ENCODE measurements around the gene CHSY1.

The CHSY1 gene

DNA sequence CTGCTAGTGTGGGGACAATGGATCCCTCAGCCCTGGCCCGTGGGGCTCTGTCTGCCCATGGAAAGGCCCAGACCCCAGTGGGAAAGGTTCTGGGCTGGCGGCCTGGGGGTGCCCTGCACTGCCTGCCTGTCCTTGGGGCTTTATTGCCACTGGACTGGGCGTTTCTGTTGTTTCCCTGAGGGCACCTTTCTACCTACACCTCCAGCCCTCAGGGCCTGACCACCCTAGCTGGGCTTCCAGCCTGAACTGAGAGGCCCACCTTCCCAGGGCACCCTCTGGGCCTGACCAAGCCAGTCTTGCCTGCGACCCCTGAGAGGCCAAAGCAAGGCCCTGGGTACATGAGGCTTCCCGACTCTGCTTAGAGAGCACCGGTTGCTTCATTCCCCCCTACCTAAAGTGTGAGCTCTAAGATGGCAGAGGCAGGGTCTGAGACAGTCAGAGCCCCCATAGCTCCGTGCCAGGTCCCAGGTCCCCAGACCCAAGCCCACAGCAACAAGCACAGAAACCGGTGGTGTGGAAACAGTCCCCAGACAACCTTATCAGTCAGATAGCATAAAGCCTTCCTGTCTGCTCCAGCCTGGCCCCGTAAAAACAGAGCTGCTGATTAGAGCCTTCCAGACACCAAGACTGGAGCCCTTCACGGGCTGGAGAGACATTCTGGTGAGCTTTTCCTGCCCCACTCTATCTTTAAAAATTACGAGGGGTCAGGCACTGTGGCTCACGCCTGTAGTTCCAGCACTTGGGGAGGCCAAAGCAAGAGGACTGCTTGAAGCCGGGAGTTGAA is 102.8 kb downstream of the CHSY1 start:
- no peak for DNase-seq

DNA sequence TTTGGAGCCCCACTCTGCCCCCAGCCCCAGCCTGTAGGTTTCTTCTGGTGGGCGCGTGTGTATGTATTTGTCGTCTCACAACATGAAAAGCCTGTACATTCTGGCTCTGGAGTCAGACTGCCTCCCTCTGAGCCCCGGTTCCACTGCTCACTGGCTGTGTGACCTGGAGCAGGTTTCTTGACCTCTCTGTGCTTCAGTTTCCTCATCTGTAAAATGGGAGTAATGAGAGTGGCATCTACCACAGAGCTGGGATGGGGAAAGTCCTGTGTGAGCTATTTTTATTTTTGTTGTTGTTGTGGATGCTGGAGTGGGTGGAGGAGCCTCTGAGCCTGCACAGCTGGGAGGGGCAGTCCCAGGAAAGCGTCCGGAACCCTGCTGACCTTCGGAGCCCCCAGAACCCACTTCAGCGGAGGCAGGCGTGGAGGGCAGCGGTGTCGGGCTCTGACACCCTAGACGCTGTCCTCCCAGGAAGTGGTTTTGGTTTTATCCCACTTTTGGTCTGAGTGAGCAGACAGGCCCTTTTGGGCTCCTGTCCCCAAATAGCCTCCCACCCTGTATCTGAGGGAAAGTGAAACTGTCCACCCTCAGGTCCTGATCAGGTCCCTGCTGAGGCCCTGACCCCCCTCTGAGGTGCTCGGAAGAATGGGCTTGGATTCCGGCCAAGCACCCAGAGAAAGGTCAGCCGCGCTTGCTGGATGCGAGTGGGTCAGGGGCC is 103.5 kb downstream of the CHSY1 start:
- DNase-seq: no peak

DNA sequence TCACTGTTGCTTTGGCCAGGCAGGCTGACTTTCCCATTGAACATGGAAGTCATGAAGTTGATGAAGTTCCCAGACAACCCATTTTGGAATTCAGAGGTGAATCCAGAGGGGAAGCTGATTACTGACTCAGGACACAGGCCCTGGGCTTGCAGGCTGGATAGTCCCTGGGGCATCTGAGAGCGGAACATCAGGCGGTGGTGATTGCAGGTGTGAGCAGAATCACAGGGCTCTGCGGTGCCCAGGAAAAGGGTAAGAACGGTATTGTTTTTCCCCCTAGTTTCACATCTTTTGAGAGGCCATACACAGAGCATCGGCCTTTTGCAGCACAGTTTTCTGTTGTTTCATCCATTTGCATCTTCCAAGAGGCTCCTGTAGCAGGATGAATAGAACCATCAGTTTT is 104.7 kb downstream of the CHSY1 start:
- DNase-seq: no peak

DNA sequence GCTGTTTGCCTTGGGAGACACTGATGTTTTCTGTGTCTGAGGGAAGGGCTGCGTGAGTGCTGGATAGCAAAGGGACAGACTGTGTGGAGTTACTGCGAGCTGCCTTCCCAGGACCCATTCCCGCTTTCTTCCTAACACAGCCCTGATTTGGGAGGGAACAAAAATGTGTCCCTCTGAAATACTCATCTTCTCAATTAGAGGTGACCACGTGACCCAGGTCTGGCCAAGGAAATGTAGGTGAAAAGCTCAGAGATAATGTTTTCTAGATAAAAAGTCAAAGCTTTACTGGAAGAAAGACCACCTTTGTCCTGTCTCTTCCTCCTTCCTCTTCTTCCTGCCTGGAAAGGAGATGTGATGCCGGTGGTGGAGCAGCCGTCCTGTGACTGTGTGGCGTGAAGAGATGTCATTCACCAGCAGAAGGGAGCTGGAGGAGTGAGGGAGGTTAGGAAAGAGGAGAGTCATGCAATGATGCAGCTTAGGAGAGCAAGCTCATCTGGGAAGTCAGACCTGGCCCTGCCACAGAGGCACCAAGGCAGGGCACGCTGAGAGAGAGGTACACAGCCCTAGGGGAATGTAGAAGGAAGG is 105.6 kb downstream of the CHSY1 start:
- DNase-seq: no peak

DNA sequence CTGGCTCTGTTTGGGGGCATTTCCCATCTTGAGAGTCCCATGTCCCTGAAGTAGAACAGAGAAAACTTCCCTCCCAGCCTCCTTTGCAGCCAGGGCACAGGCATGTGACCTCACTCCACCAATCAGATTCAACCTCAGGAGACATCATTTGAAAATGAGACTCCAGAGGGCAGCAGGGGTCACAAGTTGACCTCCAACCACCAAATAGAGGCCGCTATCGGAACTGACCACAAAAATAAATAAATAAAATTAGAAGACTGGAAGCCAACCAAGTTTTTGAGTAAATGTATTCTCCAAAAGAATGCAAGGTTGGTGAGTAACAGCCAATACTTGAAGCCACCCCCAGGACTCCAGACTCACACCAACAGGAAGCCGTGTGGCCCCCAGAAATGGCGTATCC is 106.5 kb downstream of the CHSY1 start:
- peak; percentile 26 for DNase-seq

DNA sequence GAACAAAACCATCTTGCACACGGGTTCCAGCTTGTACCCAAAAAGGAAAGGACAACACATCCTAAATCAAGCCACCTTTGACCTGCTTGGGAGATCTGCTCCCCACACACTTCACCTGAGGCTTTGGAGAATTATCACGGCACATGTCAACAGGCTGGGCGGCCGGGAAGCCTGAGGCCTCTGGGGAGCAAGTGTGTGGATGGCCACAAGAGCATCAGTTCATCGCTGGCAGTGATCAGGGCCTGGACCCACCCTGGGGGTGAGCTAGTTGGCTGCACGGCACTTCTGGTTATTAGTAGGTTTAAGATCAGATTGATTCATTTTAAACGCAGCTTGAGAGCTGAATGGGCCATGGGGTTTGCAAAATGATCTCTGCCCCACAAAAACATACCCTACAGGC is 108.5 kb downstream of the CHSY1 start:
- DNase-seq: no peak

DNA sequence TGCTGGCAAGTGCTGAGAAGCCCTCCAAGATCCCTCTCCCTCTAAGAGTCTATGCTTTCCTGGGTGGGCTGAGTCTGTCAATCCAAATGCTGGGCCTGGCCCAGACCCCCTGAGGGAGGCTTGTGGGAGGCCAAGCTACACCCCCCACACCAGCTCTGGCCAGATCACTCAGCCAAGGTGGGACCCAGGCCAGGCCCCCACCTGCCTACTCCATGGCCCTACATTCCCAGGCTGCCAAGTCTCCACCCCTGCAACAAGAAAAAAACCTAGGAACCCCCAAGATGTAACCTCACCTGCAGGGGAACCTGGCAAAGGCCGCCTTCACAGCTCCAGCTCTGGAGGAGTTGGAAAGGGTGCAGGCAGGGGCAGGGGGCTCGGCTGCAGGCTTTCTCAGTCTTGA is 109.1 kb downstream of the CHSY1 start:
- no peak for DNase-seq

DNA sequence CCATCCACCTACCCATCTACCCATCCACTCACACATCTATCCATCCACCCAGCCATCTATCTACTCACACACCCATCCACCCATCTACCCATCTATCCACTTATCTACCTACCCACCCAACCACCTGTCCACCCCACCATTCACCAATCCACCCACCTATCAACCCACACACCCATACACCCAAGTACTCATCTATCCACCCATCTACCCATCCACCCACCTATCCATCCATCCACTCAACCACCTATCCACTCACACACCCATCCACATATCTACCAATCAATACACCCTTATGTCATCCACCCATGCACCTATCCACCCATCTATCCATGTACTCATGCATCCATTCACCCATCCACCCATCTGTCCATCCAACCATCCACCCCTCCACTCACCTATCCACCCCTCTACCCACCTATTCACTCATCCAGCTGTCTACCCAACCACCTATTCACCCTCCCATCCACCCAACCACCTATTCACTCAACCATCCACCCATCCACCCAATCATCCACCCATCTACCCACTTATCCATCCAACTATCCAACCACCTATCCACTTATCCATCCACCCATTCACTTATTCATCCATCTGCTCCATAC is 109.8 kb downstream of the CHSY1 start:
- DNase-seq: no peak

DNA sequence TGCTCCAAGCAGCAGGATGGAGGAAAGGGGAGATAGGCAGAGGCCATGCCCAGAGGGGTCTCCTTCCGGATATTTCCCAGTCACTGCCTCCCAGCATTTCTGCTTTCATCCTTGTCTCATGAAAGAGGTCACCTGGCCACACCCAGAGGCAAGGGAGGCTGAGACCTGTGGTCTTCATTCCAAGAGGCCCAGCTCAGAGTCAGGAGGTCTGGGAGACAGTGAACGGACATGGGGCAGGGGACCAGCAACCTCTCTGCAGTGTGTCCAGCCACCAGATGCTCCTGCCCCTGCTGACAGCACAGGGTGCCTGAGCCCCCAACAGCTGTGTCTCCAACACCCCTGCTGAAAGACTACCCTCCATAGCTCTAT is 111.2 kb downstream of the CHSY1 start:
- no peak for DNase-seq

DNA sequence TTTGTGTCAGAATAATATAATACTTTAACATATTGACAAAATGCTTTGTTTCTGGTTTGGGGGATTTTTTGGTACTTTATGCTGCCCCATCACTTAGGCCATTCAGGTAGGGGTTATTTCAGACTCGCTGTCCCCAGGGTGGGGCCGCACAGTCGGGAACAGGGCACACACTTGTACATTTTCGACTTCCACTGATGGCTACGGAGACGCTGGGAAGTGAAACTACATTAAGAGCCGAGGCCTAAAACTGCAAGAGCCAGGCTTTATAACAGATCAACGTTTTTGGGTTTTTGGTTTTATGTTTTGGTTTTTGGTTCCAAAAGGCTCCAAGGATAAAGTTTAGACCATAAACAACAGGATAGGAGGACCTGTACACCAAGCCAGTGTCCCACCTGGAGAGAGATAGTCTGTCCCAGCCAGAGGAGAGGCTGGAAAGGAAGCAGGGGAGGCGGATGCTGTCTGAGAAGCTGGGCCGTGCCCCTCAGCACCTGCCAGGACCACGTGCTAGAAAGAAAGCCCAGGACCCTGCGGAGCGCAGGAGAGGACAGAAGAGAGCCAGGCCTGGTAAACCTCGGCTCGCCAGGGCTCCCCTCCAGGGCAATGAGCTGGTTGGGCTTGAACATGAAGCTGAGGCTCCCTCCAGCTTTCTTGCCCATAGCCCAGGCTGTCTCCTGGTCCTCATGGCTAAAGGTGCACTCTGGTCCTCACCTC is 111.7 kb downstream of the CHSY1 start:
- peak; percentile 74 for DNase-seq

DNA sequence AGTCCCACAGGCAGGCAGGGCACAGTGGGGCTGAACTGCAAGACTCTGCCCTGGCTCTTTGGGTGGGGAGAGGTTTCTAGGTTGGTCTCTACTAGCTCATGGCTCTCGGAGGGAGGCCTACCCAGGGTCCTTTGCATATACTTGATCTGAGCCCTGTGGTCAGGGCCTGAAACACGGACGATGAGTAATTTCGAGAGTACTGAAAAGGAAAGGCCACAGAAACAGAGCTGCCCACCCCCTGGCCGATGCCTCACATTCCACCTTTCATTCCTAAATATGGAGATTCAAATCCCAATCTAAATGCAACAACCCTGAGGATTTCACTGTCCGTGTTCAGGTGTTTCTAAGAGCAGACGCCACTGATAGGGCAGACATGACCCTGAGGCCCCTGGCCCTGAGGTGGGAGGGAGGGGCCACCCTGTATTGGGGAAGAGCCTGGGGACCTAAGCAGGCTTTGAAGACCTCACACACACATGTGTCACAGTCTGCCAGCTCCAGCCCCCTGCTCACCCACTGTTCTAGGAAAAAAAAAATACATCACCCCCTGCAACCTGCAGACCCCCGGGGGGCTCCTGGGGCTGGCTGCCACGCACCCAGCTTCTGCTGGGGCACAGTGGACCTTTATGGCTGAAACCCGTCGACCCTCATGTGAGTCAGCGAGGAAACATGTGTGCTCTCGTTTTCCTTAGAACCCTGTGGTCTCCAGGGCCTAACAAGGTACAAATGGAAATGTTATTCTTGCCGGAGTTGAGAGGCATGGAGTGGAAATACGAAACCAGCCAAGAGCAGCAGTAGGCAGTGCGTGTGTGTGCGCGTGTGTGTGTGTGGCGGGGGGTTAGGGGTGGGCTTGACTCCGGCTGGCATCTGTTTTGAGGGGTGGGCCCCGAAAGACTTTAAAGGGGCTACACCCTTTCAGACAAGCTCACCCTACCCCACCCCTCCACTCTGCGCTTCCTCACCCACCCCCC is 112.7 kb downstream of the CHSY1 start:
- DNase-seq: no peak

DNA sequence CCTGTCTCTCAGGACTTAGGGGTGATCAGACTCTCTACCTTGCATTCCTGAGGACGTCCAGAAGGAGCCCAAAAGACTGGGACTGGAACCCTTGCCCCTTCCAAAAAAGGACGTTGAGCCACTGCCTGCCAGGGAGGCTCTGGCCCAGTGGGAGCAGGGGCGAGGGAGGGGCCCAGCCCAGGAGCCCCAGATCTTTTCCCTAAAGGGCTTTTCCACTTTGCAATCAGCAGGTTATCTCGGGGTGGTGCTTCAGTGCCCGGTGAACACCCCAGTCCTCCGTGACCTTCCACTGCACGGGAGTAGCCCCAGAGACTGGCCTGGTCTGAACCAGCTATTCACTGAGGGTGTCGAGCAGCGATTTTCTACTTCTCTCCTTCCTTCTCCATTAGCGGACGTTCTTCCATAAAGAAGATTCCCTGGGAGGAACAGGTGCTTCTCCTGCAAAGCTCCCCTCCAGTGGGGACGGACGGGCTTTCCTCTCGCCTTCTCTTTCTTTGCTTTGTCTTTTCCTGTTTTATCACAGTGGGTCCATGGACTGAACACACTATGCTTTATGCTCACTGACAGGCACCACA is 113.7 kb downstream of the CHSY1 start:
- DNase-seq: no peak

DNA sequence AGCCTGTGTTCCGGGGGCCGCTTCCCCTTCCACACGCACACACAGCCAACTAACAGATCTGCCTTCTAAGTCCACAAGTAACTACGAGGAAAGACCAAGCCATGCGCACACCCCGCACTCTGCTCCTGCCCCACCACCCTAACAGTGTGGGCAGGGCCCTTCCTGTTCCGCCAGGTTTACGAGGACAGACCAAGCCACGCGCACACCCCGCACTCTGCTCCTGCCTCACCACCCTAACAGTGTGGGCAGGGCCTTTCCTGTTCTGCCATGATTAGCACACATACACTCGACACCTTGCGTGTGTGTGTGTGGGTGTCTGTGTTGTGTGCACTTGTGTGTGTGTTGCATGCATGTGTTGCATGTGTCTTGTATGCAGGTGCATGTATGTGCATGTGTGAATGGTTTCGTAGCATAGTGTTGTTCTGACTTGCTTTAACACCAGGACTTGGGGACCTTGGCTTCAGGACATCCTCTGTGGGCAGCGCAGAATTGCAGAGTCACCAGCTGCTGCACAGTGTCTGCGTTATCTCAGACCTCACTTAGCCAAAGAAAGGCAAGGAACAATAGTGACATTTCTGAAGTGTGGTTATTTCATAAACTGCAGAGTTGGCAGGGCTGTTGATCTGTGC is 114.4 kb downstream of the CHSY1 start:
- DNase-seq: peak; percentile 30

DNA sequence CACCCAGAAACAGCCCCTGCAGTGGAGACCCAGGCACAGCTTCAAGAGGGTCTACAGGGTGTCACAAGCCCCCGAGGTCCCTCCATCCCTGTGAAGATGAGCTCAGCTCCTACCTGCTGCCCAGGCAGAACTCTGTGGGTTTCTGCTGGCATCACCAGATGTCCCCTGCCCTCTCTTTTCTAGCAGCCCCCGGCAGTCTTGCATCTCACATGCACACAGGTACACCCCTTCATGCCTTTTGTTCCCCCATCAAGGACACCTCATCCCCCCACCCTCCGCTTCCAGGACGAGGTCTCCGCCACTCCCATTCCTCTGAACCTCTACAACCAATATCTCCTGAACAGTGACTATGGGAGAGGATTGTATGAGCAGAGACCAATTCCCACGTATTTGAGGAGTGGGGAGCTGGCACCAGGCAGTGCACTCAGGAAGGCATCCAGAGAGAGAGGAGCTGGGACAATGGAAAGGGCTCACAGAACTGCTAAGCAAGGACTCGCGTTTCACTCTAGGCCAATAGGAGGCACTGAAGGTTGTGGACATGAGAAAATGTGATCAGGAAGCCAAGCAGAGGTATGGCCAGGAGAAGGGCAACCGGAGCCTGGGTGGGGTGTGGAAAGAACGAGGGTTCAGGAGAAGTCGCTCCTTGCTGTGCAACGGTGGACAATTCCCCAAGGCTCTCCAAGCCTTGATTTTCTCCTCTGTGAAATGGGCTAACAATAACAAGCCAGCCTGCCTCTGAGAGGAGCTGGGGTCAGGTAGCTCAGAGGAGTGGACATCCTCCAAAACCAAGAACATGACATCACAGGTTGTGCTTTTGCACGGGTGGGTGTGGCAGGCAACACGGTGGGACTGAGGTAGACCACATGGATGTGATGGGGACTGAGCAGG is 115.2 kb downstream of the CHSY1 start:
- no peak for DNase-seq

DNA sequence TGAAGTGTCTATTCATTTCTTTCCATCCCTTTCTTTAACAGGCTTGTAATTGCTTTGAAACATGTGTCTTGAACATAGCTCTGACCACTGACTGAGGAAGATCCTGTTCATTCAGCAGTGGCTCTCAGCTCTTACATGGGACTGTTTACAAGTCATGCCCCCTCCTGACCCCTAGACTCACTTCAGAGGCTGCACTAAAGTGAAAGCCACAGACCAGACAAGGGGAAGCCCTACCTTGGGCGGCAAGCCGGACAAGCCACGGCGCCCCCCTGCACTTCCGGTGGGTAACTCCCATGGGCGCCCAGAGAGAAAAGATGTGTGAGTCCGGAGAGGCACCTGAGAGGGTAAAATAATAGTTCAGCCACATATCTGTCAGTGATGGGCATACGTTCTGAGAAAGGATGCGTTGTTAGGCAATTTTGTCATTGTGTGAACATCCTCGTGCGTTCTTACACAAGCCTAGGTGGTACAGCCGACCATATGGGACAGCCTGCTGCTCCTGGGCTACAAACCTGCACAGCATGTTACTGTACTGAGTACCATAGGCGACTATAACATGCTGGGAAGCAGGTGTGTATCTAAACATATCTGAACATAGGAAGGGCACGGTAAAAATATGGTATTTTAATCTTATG is 116.2 kb downstream of the CHSY1 start:
- DNase-seq: no peak

DNA sequence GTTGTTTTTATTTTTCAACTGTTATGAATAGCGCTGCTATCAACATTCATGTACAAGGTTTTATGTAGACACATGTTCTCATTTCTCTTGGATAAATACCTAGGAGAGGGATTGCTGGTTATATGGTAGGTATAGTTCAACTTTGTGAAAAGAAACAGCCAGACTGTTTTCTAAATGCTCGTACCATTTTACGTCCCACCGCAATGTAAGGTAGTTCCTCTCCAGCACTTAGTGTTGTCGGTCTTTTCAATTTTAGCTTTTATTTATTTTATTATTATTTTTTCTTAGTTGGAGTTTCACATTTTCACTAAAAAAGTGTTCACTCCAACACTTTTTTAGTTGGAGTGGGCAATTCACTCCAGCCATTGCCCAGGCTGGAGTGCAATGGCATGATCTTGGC is 117.1 kb downstream of the CHSY1 start:
- DNase-seq: no peak

DNA sequence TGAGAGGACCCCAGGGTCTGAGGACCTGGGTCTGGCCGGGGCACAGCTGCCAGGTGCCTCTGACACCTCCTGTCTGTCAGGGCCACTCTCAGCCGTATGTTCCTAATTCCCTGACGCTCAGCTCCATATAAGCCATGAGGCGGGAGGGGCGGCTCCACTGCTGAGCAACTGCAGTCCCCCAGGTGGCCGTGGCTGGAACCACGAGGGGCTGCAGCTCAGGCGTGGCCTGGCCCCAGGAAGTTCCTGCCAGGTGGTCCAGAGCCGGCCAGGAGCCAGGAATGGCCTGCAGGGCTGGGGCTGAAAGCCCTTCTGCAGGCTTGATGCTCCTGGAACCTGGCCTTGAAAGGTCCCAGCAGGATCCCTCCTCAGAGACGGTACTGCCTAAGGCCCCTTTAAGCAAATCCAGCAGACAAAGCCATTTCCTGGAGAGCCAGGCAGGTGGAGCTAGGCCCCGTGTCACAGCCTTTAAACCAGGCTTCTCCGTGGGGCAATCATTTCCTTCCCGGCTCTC is 118.0 kb downstream of the CHSY1 start:
- no peak for DNase-seq

DNA sequence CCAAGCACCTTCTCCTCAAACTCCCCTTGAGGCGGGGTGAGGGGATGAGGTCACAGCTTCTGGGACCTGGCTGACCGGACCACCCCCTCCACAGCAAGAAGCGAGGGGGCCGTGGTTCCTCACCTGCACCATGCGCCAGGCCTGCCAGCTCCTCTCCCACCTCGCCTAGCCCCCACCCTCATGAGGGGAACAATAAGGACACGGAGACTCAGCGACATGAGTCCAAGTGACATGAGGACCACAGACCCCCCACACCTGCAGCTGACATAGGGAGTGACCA is 118.7 kb downstream of the CHSY1 start:
- no peak for DNase-seq

DNA sequence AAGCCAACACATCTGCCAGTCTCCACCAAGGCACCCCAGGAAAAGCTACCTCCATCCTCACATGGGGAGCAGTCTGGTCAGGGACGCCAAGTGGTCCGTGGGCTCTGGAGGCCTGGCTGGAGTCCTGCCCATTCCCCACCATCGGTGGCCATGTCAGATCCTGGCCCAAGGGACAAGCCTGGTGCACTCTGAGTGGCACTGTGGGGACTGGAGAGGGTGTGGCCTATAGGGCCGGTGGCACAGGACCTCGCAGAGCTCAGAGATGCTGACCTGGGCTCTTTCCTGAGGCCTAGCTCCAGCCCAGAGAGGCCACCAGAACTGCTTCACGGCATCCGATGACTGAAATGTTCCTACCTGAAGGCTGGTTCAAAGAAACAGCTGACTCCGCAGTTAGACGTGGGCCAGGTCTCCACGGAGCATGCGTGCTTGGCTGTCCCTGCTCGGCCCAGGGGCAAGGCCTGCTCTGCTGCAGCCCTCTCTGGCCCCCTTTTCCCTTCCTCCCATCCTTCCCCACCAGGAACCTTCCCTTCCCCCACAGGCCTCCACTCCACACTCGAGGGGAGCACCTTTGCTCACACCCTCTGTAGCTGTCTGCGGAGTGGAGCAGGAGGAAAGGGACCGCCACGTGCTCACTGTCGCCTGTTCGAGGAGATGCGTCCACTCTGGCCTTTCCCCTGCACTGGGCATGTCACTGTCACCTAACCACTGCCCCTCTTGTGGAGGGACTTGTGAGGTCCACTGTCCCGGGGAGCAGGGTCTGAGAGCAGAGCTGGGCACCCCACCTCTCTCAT is 119.3 kb downstream of the CHSY1 start:
- DNase-seq: no peak
